ENCODE data around the gene BLOC1S1. TPM values are rescaled to one million over a fixed set of nuclear protein-coding genes. Genes with fewer than 3 reads are reported as not detected.

Gene BLOC1S1
- total and polyA plus RNA-seq, 9 of the 15 experiments (the other 6 are each of a cell fraction or from before 2014, with no cell fraction given), result 75.2 to 161 (median 98.8) TPM

GRCh38 chr12:55728939-55729818 is 13.3 kb downstream of the BLOC1S1 start, which contains the start of gene CD63 (continued):
- peak; percentile 88 for TF ChIP-seq MXD1 (CRISPR knock-in tag; IDR thresholded peaks at IDR 0.05; ENCODE audit: borderline replicate concordance, poor library complexity, severe bottlenecking)
- TF ChIP-seq SAP30 (IDR thresholded peaks at IDR 0.05; ENCODE audit: borderline replicate concordance, insufficient read depth, low read depth, low read length, poor library complexity, severe bottlenecking), result peak; percentile 85
- no peak for TF ChIP-seq MTF1 (CRISPR knock-in tag; IDR thresholded peaks at IDR 0.05; ENCODE audit: borderline replicate concordance)
- TF ChIP-seq IRF2 (CRISPR knock-in tag; IDR thresholded peaks at IDR 0.05), result no peak
- TF ChIP-seq PTBP1 (IDR thresholded peaks at IDR 0.05; ENCODE audit: low read depth, low read length), result no peak
- TF ChIP-seq NCOR1 (IDR thresholded peaks at IDR 0.05), result peak; percentile 70
- no peak for TF ChIP-seq CHD2 (IDR thresholded peaks at IDR 0.05; ENCODE audit: low read depth, low read length)
- peak; percentile 73 for TF ChIP-seq RNF2 (IDR thresholded peaks at IDR 0.05)
- TF ChIP-seq RB1 (IDR thresholded peaks at IDR 0.05; ENCODE audit: low read depth), result peak; percentile 77
- peak; percentile 34 to 41 for TF ChIP-seq NRF1 (conservative IDR thresholded peaks at IDR 0.05 in 1 of 2, IDR thresholded peaks at IDR 0.05 in 1 of 2)
- no peak for TF ChIP-seq WHSC1 (IDR thresholded peaks at IDR 0.05; ENCODE audit: low read length)
- peak; percentile 72 for TF ChIP-seq MGA (IDR thresholded peaks at IDR 0.05)
- TF ChIP-seq TFAP4 (CRISPR knock-in tag; IDR thresholded peaks at IDR 0.05; ENCODE audit: borderline replicate concordance), result peak; percentile 98
- TF ChIP-seq KHSRP (IDR thresholded peaks at IDR 0.05), result no peak
- TF ChIP-seq ETV1 (tag; conservative IDR thresholded peaks at IDR 0.05; ENCODE audit: low read depth), result peak; percentile 34; the same call in 1 of the 2 replicates
